Neural cell (in vitro differentiated cells): ENCODE measurements around the gene ARHGAP45.
A peak's percentile ranks its signal among the peaks of the same experiment; 100 is the strongest.

Experiments used
- RAD21 ChIP-seq: fragments of 450-650 bp; conservative IDR thresholded peaks from 2 replicates; pipeline ENCODE4 v1.6.1; 2014; ENCODE audit warnings: antibody characterized with exemption, mild to moderate bottlenecking, moderate library complexity
- TF ChIP-seq, protein P1 (sequence below): fragments of 450-650 bp; IDR thresholded peaks from 2 replicates; pipeline ENCODE4 v1.5.1; 2014; ENCODE audit warnings: antibody characterized with exemption, mild to moderate bottlenecking, moderate library complexity; ENCODE audit not compliant: poor library complexity, severe bottlenecking
- TF ChIP-seq, protein P2 (sequence below): IDR thresholded peaks from 2 replicates; pipeline ENCODE4 v1.6.1; 2012; ENCODE audit warnings: borderline replicate concordance

DNA sequence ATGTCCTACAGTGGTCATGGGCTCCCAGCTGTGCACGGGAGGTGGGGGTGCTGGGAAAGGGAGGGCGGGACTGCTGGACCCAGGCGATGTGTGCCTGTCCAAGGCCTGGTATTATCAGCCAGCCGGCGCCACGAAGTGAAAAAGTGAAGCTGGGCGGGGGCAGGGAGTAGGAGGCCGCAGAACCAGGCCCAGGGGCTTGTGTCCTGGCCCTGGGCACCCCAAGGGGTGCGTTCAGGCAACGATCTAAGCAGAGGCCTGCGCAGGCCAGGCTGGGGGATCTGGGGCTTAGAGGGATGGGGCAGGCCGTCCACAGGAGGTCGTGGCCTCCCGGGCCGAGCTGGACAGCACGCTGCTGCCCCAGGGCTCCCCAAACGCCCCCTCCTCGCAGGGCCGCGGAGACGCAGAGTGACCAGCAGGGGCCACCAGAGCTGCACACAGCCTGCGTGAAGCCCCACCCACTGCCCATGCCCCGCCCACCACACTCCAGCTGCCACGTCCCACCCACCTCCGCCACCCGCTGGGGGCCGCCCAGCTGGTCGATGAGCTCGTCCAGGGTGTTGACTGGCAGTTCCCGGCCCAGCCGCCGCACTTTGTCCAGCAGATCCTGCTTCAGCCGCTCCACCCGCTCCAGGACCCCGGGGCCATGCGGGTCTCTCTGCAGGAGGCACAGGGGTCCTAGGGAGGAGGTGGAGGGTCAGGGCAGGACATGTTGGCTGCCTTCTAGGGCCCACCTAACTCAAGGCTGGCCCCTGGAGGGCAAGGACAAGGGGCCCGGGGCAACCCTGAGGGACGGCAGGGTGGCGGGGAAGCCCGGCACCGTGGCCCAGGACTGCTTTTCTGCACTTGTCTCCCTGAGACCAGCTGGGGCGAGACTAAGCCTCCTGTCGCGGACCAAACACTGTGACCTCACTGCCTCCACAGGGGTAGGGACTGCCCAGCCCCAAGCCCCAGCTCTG, 46.3 kb downstream of the ARHGAP45 start:
- TF ChIP-seq, protein P1, sequence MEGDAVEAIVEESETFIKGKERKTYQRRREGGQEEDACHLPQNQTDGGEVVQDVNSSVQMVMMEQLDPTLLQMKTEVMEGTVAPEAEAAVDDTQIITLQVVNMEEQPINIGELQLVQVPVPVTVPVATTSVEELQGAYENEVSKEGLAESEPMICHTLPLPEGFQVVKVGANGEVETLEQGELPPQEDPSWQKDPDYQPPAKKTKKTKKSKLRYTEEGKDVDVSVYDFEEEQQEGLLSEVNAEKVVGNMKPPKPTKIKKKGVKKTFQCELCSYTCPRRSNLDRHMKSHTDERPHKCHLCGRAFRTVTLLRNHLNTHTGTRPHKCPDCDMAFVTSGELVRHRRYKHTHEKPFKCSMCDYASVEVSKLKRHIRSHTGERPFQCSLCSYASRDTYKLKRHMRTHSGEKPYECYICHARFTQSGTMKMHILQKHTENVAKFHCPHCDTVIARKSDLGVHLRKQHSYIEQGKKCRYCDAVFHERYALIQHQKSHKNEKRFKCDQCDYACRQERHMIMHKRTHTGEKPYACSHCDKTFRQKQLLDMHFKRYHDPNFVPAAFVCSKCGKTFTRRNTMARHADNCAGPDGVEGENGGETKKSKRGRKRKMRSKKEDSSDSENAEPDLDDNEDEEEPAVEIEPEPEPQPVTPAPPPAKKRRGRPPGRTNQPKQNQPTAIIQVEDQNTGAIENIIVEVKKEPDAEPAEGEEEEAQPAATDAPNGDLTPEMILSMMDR, result peak; percentile 41
- TF ChIP-seq, protein P2, sequence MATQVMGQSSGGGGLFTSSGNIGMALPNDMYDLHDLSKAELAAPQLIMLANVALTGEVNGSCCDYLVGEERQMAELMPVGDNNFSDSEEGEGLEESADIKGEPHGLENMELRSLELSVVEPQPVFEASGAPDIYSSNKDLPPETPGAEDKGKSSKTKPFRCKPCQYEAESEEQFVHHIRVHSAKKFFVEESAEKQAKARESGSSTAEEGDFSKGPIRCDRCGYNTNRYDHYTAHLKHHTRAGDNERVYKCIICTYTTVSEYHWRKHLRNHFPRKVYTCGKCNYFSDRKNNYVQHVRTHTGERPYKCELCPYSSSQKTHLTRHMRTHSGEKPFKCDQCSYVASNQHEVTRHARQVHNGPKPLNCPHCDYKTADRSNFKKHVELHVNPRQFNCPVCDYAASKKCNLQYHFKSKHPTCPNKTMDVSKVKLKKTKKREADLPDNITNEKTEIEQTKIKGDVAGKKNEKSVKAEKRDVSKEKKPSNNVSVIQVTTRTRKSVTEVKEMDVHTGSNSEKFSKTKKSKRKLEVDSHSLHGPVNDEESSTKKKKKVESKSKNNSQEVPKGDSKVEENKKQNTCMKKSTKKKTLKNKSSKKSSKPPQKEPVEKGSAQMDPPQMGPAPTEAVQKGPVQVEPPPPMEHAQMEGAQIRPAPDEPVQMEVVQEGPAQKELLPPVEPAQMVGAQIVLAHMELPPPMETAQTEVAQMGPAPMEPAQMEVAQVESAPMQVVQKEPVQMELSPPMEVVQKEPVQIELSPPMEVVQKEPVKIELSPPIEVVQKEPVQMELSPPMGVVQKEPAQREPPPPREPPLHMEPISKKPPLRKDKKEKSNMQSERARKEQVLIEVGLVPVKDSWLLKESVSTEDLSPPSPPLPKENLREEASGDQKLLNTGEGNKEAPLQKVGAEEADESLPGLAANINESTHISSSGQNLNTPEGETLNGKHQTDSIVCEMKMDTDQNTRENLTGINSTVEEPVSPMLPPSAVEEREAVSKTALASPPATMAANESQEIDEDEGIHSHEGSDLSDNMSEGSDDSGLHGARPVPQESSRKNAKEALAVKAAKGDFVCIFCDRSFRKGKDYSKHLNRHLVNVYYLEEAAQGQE, result no peak
- no peak for TF ChIP-seq RAD21
